NCI-H510A treated with DMSO at 0.1 percent for 48 hours (cell line): ENCODE data around the gene CD84.
"Not testable (repeated sequence)": the region's sequence is repeated elsewhere in the genome, so short reads cannot be mapped to it uniquely, and the experiment has no call there.

Source experiments
- DNase-seq: peaks from one replicate; lab custom pipeline; 2025; lab: John Stamatoyannopoulos, UW

CD84 gene, protein sequence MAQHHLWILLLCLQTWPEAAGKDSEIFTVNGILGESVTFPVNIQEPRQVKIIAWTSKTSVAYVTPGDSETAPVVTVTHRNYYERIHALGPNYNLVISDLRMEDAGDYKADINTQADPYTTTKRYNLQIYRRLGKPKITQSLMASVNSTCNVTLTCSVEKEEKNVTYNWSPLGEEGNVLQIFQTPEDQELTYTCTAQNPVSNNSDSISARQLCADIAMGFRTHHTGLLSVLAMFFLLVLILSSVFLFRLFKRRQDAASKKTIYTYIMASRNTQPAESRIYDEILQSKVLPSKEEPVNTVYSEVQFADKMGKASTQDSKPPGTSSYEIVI

DNA sequence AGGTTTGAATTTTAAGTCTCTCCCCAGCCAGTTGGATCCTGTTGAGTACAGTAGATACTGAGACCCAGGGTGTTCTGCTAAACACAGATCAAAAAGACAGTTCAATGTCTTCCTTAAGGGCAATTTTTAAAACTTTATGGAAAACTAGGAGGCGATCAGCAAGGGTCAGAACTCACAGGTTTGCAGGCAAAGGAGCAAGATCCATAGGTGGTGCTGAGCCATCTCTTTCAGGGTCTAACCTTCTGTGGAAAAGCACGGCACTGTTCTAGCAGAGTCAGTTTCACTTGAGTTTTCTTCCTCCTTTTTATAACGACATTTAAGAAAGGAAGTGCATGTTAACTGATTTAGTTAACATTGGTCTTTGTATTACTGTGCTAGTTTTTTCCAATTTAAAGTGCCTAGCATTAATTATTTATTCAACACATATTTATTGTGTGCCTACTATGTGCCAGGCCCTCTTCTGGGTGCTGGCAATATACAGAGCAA is at the start of gene CD84:
CD84 (minus strand) TSS at position 281 of the 486 bp plus-strand sequence; CDS start at position 222, 59 bp downstream.
- no peak for DNase-seq

DNA sequence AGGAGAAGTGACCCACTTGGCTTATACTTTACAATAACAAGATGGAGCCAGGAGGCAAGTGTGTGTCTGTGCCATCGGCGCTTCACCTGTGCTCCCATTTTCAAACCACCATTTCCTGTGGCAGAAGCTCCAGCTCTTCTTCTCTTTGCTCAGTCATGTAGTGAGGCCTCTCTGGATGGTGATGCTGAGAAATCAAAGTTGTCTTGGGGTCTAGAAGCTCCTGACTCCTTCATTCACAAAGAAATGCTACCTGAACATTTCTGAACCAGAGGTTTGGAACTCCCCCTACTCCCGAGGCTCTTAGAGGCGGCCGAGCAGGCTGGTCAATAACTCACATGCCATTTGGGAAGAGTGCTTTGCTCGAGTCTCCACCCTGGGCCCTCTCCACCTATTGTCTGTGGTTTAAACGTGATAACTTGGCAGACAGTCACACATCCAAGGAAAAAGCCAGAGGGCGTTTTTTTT is 49.5 kb upstream of the CD84 start:
- no peak for DNase-seq

DNA sequence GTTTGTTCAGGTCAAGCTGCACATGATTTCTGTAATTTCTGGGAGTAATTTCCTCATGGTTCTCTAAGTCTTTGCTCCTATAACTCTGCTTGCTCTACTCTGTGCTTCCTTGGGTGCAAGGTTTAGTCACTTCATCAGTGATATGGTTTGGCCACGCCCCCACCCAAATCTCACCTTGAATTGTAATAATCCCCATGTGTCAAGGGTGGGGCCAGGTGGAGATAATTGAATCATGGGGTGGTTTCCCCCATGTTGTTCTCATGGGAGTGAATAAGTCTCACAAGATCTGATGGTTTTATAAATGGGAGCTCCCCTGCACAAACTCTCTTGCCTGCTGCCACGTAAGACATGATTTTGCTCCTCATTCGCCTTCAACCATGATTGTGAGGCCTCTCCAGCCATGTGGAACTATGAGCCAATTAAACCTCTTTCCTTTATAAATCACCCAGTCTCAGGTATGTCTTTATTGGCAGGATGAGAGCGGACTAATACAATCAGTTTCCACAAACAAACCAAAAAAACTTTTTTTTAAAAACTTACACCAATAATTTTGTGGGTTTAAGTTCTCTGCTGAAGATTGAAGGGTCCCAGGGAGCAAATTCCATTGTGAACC is 48.5 kb upstream of the CD84 start:
- DNase-seq, result not testable (repeated sequence)

DNA sequence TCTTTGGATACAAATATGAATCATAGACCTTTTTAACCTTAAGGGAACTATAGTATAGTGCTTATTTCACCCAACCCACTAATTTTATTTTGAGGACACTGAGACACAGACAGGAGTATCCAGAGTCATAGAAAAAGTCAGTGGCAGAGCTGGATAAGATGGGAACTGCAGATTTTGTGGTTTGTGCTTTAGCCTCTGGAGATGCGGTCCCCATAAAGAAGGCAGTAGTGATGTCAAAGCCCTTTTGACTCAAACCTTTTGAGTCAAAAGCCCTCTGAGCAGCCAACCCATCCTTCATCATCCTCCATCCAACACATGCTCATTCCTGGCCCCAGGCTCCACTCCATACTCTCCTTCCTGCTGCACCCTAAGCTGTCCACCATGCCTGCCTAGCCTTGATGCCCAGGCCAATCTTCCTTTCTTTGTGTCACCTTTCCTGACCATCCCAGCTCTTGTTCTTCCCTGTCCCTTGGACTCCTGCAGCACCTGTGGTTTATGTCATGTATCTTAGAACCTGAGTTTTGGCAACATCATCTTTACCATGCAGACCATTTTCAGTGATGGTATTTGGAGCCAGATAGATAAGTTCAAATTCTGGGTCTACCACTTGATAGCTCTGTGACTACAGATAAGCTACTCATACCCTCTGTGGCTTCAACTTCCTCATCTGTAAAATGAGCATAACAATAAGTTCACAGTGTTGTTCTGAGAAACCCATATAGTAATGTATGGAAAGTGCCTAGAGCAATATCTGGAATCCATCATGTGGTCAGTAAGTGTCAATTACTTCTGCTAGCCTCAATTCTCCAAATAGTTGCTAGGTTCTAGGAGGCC is 47.4 kb upstream of the CD84 start:
- DNase-seq, result no peak

DNA sequence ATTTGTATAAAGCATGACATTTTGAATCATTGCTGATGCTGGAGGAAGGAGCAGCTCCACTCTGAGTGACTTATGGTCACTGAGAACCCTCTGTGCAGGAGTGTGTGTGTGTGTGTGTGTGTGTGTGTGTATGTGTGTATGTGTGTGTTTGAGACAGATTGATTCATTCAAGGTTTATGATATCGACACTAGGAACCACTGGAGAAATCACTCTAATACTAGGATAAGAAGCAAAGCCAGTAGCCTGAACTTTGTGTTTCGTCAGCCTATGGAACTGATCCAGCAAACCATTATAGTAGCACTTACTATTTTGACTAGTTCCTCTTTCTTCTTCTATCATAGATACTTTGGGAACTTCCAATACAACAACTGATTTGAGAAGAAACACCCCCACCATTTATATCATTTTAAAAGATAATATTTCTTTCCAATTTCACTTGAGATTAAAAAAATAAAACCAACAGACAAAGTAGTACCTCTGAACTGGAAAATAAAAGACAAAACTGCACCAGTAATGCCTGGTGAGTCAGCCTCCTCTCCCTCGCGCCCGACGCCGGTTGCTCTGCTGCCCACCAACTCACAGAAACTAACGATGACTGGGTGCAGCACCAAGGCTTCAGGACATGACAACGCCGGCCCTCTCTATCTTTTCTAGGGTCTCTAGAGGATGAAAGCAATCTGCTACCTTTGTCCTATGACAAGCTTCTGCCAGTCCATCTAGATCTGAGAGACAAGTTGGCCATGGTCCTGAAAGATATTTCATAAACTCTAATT is 46.6 kb upstream of the CD84 start:
- DNase-seq, result no peak

DNA sequence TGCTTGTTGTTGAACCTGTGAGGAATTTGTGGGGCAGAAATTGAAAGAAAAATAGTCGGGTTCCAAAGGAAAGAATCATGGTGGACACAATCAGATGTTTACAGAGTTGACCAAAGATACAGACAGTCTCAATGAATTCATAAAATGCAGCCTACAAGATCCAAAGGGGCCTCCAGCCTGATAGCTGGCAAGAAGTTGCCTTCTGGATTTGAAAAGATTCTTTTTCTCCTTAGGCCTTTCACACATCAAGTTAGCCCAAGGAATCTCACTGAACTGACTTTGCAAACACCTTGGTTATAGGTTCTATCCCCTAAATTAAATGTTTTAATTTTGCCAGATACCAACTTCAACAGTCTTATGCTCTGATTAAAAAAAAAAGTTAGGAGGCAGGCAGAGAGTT is 46.0 kb upstream of the CD84 start:
- no peak for DNase-seq

DNA sequence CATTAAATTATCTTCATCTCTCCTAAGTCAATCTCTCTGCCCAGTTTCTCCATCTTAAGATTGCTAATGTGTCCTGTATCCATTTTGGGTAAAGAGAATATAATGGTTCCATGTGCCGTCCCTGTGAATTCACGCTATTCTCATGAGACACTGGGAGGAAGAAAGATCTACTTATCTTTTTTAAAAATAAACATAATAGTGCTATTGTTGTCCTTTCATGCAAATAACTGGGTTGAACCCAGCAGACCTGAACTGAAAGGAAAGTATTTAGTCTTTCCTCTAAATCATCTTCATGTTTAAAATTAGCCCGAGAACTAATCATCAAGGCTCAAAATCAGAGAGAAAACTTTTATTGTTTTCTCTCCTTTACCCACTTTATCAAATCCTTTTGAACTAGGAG is 45.2 kb upstream of the CD84 start:
- no peak for DNase-seq

DNA sequence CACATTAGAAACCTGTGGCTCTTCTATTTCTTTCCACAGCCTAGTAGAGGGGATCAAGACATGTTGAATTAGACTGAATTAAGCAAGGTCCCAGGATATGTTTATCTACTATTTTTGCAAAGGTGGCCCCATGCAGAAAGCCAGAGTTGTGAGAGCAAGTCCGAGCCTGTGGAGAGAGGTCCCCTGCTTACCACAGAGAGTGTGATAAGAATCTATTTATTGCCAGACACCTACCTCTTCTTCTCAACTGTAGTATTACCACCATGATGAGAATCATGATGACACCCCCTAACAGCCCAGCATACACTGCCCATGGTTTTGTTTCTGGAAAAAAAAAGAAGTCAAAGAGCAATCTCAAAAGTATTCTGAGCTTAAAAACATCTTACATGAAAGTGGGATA is 44.6 kb upstream of the CD84 start:
- no peak for DNase-seq

DNA sequence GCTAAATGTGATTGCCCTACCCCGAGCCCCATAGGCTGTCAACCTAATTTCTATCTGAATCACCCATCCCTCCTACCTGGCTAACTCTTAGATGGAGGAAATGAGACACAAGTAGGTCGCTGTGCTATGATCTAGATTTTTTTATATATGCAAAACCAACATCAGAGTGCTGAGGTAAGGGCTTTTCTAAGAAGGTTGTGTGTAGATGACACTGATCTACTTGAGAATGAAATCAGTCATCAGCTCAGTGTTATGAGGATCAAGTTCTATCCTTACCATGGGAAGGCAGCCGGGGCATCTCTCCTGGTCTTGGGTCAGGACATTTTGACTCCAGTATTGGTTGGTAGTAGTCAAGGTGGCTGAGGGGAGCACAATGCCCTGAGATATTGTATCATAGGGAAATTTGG is 43.9 kb upstream of the CD84 start:
- DNase-seq, result no peak

DNA sequence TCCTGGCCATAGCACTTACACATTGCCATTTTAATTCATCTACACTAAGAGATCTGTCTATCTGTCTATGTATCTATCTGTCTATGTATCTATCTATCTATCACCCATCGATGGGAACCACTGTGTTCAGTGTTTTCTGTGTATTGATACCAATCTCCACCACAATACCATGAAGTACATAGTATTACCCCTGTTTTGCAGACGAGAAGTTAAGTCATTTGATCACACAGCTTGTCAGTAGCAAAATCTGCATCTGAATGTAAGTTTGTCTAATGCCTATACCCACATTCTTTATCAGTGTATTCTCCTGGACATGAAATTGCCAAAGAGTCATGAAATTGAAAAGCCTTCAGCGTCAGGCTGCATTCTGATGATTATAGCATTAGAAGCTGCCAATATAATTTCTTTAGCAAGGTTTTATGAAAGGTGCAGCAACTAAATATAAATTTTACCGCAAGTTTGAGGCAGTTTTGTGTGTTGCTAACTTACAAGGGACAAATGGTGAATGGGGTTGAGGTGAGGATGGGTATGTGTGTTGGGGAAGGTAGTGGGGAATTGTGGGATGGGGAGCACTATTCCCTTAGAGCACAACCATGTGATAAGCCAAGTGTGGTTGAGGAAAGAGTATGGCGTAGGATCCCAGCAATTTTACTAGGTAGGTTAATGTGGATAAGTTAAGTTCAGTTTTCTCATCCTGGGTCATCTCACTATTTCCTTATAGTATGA is 43.4 kb upstream of the CD84 start:
- no peak for DNase-seq

DNA sequence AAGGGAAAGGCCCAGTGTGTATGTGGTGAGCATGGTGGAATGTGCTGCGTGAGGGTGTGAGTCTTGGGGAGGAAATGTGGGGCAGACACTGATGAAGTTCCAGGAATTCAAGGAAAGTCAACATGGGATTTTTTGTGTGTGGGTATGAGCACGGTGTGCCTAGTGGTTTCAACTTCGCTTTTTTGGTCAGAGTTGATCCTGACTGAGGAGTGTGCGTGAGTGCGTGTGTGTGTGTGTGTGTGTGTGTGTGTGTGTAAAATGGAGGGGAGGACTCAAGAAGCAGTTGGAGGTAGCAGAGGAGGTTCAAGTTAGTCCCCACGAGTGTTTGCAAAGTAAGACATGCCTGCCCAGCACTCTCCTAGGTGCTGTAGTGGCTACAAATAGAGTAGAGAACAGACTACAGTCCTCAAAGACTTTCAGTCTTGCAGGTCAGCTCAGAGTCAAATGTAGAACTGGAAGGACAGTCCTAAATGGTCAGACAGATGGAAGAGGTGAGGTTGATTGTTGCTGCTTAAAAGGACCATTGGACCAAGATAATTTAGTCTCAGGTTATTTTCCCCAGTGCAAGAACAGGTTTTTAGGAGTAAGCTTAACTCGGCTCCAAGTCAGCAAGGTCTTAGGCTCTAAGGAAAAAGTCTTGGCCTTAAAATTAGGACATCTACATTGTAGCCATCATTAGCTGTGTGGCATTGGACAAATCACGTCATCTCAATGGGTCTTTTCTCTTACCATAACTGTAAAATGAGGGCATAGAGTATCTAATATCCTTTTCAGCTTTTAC is 42.5 kb upstream of the CD84 start:
- no peak for DNase-seq

DNA sequence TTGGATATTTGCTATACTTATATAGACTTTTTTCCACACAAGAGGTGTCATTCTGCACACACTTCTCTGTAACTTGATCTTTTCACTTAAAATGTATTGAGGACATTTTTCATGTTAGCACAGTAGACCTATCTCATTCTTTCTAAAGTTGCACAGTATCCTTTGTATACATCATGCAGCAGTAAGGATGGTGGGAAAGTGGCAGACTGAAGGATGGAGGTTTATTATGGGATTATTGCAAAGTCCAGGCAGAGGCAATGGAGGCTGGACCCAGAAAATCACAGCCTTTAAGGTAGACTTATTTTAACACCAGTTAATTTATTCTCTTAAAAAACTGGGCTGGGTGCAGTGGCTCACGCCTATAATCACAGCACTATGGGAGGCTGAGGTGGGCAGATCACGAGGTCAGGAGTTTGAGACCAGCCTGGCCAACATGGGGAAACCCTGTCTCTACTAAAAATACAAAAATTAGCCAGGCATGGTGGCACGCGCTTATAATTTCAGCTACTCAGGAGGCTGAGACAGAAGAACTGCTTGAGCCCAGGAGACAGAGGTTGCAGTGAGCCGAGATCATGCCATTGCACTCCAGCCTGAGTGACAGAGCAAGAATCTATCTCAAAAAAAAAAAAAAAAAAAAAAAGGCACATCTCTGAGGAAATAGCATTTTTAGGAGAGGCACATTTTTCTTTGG is 41.8 kb upstream of the CD84 start:
- DNase-seq, result no peak

DNA sequence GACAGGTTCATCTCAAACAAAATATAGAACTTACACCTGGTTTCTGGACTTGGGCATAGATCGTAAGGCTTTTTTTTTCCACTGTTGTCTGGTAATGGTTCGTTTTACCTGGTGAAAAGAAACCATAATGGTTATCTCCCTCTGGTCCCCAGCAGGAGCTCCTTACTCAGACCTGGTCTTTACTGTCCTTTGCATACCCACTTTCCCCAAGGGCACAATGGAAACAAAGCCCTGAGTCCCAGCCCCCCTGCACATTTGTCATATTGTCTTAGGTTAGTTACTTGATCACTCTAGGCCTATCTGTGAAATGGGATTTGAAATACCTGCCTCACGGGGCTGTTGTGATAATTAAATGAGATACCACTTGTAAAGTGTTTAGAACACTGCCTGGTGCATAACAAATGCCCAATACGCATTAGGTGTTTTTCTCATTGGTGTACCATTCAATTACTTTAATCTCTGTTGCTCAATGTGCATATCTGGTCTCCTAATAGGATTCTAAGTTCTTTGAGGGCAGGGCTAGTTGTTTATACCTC is 40.5 kb upstream of the CD84 start:
- no peak for DNase-seq

DNA sequence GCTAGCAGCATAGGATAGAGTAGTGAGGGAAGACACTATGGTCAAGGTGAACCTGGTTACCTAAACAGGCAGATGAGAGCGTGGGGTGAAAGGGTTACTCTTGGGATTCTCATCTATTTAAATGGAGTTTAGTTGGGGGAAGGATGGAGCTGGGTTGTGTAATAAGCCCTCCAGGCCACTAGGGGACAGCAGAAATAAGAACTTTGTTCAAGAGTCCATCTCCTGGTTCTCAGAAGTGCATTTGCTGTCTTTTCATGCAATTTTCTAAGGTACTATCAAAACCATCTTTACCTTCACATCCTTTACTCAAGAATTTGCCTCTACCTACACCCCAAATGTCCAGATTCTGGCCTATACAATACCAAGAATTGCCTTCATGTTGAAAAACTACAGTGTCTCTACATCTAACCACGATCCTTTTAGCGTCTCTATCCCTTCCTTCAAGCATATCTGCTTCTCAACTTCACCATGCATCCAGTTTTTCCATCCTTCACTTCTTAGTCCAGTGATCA is 39.5 kb upstream of the CD84 start:
- no peak for DNase-seq

DNA sequence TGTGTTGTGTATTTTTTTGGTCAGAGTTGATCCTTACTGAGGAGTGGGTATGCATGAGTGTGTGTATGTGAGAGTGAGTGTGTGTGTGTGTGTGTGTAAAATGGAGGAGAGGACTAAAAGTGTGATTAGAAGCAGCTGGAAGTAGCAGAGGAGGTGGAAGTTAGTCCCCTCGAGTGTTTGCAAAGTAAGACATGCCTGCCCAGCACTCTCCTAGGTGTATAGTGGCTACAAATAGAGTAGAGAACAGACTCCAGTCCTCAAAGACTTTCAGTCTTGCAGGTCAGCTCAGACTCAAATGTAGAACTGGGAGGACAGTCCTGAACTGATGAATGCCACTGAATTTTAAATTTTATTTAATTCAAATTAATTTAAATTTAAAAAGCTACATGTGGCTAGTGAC is 39.0 kb upstream of the CD84 start:
- DNase-seq, result no peak

DNA sequence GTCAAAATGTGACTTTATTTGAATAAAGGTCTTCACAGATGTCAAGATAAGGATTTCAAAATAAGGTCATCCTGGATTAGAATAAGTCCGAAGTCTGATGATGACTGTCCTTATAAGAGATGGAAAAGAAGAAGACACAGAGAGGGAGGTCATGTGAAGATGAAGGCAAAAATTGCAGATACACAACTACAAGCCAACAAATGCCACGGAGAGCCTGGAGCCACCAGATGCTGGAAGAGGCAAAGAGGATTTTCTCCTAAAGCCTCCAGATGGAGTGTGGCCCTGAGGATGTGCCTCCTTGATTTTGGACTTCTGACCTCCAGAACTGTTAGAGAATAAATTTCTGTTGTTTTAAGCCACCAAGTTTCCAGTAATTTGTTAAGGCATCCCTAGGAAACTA is 36.4 kb upstream of the CD84 start:
- DNase-seq, result no peak

DNA sequence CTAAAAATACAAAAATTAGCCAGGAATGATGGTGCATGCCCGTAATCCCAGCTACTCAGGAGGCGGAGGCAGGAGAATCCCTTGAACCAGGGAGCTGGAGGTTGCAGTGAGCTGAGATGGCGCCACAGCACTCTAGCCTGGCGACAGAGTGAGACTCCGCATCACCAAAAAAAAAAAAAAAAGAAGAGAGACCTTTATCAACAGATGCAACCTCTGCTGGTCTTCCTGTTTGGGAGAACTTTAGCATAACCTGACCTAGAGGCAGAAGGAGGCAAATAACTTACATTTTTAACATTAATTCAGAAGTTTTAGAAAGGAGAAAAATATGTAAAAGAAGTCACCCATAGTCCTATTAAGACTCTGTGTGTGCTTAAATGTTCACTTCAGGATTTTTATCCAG is 35.1 kb upstream of the CD84 start:
- DNase-seq, result no peak

DNA sequence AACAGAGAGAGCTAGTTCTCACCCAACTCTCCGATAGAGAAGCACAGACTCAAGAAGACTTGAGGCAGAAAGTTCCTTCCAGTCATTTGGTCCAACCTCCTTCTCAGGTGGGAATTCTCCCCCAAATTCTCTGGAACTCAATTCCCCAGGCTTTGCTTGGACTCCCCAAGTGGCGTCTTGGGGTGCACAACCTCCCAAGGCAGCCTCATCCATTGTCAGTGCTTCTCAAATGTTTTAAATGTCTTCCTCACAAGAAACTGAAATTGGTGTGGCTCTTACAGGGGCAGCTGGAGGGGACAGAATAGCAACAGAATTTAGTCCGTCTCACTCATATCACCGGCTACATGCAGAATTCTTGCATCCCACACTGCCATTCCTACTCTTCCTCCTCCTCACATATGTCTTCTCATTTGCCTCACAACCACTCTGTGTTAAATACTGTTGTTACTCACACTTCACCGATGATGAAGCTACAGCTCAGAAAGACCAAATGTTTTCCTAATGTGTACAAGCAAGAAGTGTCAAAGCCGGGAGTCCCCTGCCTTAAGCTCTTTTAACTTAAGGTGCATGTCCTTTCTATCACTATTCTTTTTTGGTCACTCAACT is 33.4 kb upstream of the CD84 start:
- DNase-seq, result no peak
